PC-3 (cell line): Measurements from ENCODE around the gene IRS2.

ENCODE experiments used
- CTCF ChIP-seq: fragments of 300-600 bp; sonication (generic); conservative IDR thresholded peaks from 2 replicates; pipeline ENCODE4 v1.5.1; 2017; ENCODE audit warnings: antibody characterized with exemption, low read depth, mild to moderate bottlenecking, low read length
- EZH2 ChIP-seq: fragments of 300-600 bp; sonication (generic); IDR thresholded peaks from one replicate; pipeline ENCODE4 v1.6.1; 2017; ENCODE audit warnings: antibody characterized with exemption, mild to moderate bottlenecking, low read length; ENCODE audit not compliant: unreplicated experiment
- EZH2phosphoT487 ChIP-seq: fragments of 300-600 bp; sonication (generic); IDR thresholded peaks from 2 replicates; pipeline ENCODE4 v1.6.1; 2018; ENCODE audit warnings: mild to moderate bottlenecking, antibody characterized with exemption, low read length, borderline replicate concordance

DNA sequence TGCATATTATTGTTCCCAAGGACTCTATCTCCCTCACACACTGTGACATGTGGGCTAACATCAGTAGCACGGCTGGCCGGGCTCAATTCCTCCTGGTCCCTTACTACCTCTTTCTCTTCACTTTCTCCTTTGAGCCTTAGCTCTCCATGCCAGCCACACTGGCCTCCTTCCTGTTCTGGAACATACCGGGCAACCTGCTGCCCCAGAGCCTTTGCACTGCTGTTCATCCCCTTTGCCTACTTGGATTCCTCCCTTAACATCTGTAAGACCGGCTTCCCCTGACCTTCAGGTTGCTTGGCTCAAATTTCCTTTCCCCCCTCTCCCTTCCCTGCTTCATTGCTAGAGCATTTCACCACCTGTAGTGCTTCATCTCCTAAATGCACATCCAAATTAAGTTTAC, 17.1 kb downstream of the IRS2 start:
- no peak for TF ChIP-seq CTCF
- TF ChIP-seq EZH2phosphoT487: no peak
- no peak for TF ChIP-seq EZH2
